B cell (primary cell): ENCODE measurements around the gene TBX2. TPM values are rescaled to one million over a fixed set of nuclear protein-coding genes. Genes with fewer than 3 reads are reported as not detected.

Experiments used
- ATAC-seq: fragments of 200-7000 bp; cut with Tn5 transposase; one replicate; pipeline ENCODE4 v1.10.0; 2021; ENCODE audit warnings: low read depth, mild to moderate bottlenecking, moderate number of reproducible peaks, moderate library complexity
- CTCF ChIA-PET: fragments of 350-600 bp; sonication (Branson Sonifier 250); formaldehyde crosslinking; loops from one replicate; lab custom pipeline; 2021; ENCODE audit warnings: antibody characterized with exemption, inconsistent platforms; lab: Charles Lee
- POLR2A ChIA-PET: fragments of 350-600 bp; sonication (Branson Sonifier 250); formaldehyde crosslinking; loops from one replicate; lab custom pipeline; 2021; ENCODE audit warnings: antibody characterized with exemption; lab: Charles Lee
- DNase-seq: peaks from one replicate; pipeline ENCODE4 v3.0.0; 2013
- H2AFZ ChIP-seq: 2 replicates; pipeline ENCODE4 v1.6.1; 2012; ENCODE audit warnings: mild to moderate bottlenecking, low read depth, low read length; ENCODE audit not compliant: insufficient read depth, poor library complexity, severe bottlenecking
- H3K27ac ChIP-seq, 2 donors: 1 replicate in 1 of 2; 2 replicates in 1 of 2; pipeline ENCODE4 v1.5.1; 2012 to 2013; ENCODE audit warnings: low read length in 2 of 2, mild to moderate bottlenecking in 2 of 2, moderate library complexity in 1 of 2
- H3K27me3 ChIP-seq, 4 experiments: fragments of 200-600 bp in 1 of 4; sonication (generic) in 1 of 4; replicated peaks in 1 of 4; 1 replicate in 2 of 4; 2 replicates in 2 of 4; pipeline versions ENCODE4 v1.6.1 to v1.7.0; 2013 to 2016; ENCODE audit warnings: low read length in 3 of 4, mild to moderate bottlenecking in 2 of 4, mixed read lengths in 1 of 4, moderate library complexity in 1 of 4; ENCODE audit not compliant: insufficient read depth in 4 of 4, control insufficient read depth in 3 of 4; ENCODE audit errors: control extremely low read depth in 1 of 4
- H3K36me3 ChIP-seq, 2 experiments: replicated peaks in 1 of 2; 1 replicate in 1 of 2; 2 replicates in 1 of 2; pipeline versions ENCODE4 v1.6.1 to v1.7.1; 2013; ENCODE audit warnings: low read length in 1 of 2; ENCODE audit not compliant: insufficient read depth in 2 of 2, control insufficient read depth in 1 of 2; ENCODE audit errors: control extremely low read depth in 1 of 2, extremely low read depth in 1 of 2
- H3K4me1 ChIP-seq, 2 donors: fragments of 200-600 bp in 1 of 2; sonication (generic) in 1 of 2; 1 replicate in 1 of 2; 2 replicates in 1 of 2; pipeline versions ENCODE4 v1.5.1 to v1.6.1; 2013 to 2017; ENCODE audit warnings: low read length in 2 of 2; ENCODE audit not compliant: control insufficient read depth in 2 of 2, insufficient read depth in 2 of 2
- H3K4me2 ChIP-seq: replicated peaks from 2 replicates; pipeline ENCODE3; 2012; ENCODE audit warnings: mild to moderate bottlenecking, low read depth, low read length; ENCODE audit not compliant: poor library complexity, severe bottlenecking
- H3K4me3 ChIP-seq, 5 experiments: fragments of 200-600 bp in 1 of 5; sonication (generic) in 1 of 5; 1 replicate in 3 of 5; 2 replicates in 2 of 5; pipeline versions ENCODE4 v1.5.1 to v1.7.0; 2011 to 2016; ENCODE audit warnings: low read length in 4 of 5, mild to moderate bottlenecking in 4 of 5, low read depth in 2 of 5, control low read depth in 1 of 5, moderate library complexity in 1 of 5; ENCODE audit not compliant: insufficient read depth in 1 of 5; ENCODE audit errors: control extremely low read depth in 1 of 5, extremely low read depth in 1 of 5
- H3K79me2 ChIP-seq: fragments of 200-600 bp; sonication (generic); one replicate; pipeline ENCODE4 v1.6.0; 2016; ENCODE audit warnings: low read length; ENCODE audit not compliant: control insufficient read depth, insufficient read depth
- H3K9ac ChIP-seq: fragments of 200-600 bp; sonication (generic); 2 replicates; pipeline ENCODE4 v1.6.1; 2017; ENCODE audit warnings: mild to moderate bottlenecking, low read length, moderate library complexity
- H3K9me3 ChIP-seq, 3 donors: one replicate each; pipeline versions ENCODE4 v1.6.1 to v1.7.1; 2013; ENCODE audit warnings: low read length in 2 of 3; ENCODE audit not compliant: control insufficient read depth in 2 of 3, insufficient read depth in 1 of 3; ENCODE audit errors: control extremely low read depth in 1 of 3
- H4K20me1 ChIP-seq: 2 replicates; pipeline ENCODE4 v1.6.0; 2012; ENCODE audit warnings: mild to moderate bottlenecking, low read length; ENCODE audit not compliant: insufficient read depth, control insufficient read depth, poor library complexity, severe bottlenecking
- H3K27ac Mint-ChIP-seq: one replicate; pipeline ENCODE4 v1.8.0; 2021; ENCODE audit warnings: mixed read lengths
- H3K27me3 Mint-ChIP-seq: one replicate; pipeline ENCODE4 v1.8.0; 2021; ENCODE audit warnings: mixed read lengths
- H3K4me1 Mint-ChIP-seq: one replicate; pipeline ENCODE4 v1.8.0; 2021; ENCODE audit warnings: mixed read lengths
- H3K4me3 Mint-ChIP-seq: one replicate; pipeline ENCODE4 v1.8.0; 2021; ENCODE audit warnings: mixed read lengths
- H3K9me3 Mint-ChIP-seq: one replicate; pipeline ENCODE4 v1.8.0; 2022; ENCODE audit warnings: mixed read lengths; ENCODE audit not compliant: insufficient read depth
- CTCF ChIP-seq: fragments of 200-600 bp; IDR thresholded peaks from one replicate; pipeline ENCODE4 v1.8.0; 2022; ENCODE audit warnings: antibody characterized with exemption, mild to moderate bottlenecking
- EZH2 ChIP-seq: IDR thresholded peaks from 2 replicates; pipeline ENCODE4 v1.6.1; 2012; ENCODE audit warnings: borderline replicate concordance, low read depth, mild to moderate bottlenecking, moderate library complexity, low read length; ENCODE audit not compliant: insufficient read depth, poor library complexity, severe bottlenecking
- WGBS: methylation state at CpG from one replicate; pipeline ENCODE4 v1.1.5; 2013; ENCODE audit warnings: missing lambda C conversion rate; ENCODE audit not compliant: insufficient coverage; 5-methylcytosine and 5-hydroxymethylcytosine counted together
- intact Hi-C: fragments of 100-400 bp; cut with micrococcal nuclease; formaldehyde crosslinking; loops from one replicate; pipeline ENCODE4 v1.10.0; 2022
- polyA plus RNA-seq: library from polyadenylated mRNA; depleted of rRNA; stranded (reverse); fragments of >200 nt; gene quantifications from 2 replicates; pipeline ENCODE4 v1.2.3, GENCODE V29; 2012
- total RNA-seq, 2 donors: library from RNA; stranded (reverse); fragments of 120-200 nt in 1 of 2; gene quantifications; 1 replicate in 1 of 2; 2 replicates in 1 of 2; pipeline versions ENCODE4 v1.2.3 to v1.2.4, GENCODE V29; 2013 to 2022

TBX2 gene
- total and polyA plus RNA-seq, 2 donors (not counting 1 experiment from before 2014, with no cell fraction given), result not detected

DNA sequence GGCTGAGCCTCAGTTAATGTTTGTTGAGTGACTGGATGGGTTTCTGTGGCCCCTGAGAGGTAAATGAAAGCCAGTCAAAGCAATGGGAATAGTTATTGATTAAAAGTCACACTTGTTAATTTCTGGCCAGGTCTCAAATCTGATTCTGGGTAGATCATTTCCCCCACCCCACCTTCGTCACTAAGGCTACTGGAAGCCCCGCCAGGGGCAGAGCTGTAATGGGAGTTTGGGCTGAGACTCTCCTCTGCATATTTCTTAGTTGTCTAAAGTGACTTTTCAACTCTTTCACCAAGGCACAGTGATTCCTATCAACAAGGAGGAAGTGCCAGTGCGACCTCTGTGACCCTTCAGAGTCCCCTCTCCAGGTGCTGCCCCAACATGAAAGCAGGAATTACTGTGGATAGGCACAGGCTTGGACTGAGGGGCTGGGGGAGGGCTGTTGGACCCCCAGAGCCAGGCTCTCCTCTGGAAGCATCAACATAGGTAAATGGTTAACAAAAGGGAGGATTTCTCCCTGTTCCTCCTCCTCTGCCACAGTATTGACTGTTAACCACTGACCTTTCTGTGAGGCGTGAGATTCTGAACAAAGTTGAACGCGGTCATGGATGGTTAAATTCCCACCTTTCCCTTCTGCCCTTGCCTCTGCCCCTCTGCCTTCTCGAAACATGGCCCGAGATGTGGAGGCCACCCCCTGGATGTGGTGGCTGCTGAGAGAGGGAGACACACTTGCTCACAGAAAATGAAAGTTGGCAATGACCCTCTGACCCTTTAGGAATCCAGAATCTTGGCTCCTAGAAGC, 20.8 kb upstream of the TBX2 start:
- DNase-seq, result no peak
- Mint-ChIP-seq H3K27me3 (no peaks in the 10 kb centered on the region), H3K27ac (no peak overlapping the region), H3K9me3 (no peaks in the 10 kb centered on the region), H3K4me1 (peaks cover 5% of the 10 kb centered on the region), H3K4me3 (no peak overlapping the region)
- POLR2A ChIA-PET, result no interaction called here
- WGBS, result no CpG with 5 or more reads among the region's 8 CpGs
- H3K27me3 ChIP-seq, result no peaks in the 10 kb centered on the region
- no peaks in the 10 kb centered on the region for H4K20me1 ChIP-seq
- no peaks in the 10 kb centered on the region for H3K9me3 ChIP-seq
- no peak overlapping the region for H3K27ac ChIP-seq
- no peak for TF ChIP-seq CTCF
- no peak for TF ChIP-seq EZH2
- H3K4me3 ChIP-seq, result no peak overlapping the region
- intact Hi-C loops, result no loop called here
- CTCF ChIA-PET, result no interaction called here
- H3K9ac ChIP-seq, result no peak overlapping the region
- ATAC-seq, result no peak
- H3K4me1 ChIP-seq, result peaks cover 0 to 3% of the 10 kb centered on the region in 2 donors
- no peaks in the 10 kb centered on the region for H3K79me2 ChIP-seq
- H3K4me2 ChIP-seq, result no peak overlapping the region
- no peak overlapping the region for H2AFZ ChIP-seq
- H3K36me3 ChIP-seq, result no peaks in the 10 kb centered on the region

DNA sequence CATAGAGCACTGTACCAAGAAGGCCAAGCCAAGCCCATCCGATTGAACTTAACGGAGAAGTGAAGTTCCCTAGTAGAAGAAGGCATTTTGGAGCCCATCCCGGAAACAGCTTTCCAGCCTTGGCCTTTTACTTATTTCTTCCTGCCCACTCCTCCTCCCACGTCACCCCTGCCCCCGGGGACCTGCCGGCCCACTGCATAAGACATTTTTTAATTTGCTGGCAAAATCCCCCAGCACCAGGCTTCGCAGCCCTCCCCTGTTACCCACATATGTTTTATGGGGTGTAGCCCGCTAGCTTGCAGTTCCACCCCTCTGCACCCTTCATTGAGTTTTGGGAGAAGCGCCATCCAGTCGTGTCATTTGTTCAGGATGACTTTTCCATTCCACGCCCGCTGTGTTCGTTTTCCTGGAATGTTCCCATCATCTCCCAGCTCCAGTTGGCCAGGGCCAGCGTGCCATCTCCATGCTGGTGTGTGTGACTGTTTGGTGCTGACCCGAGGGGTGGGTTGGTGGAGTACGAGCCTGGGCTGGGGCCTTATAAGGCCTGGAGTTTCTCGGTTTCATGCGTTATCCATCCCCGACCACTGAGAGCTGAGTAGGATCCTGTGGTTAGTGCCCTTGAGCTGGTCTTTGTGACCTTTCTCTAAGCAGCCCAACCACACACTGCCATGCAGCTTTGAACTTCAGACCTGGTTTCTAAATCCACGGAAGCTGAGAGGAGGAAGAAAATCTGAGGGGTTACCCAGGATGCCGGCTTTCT, 20.0 kb upstream of the TBX2 start:
- H3K27ac Mint-ChIP-seq, result no peak overlapping the region

More for the DNA sequence above, 20.0 kb upstream of the TBX2 start:
- no peaks in the 10 kb centered on the region for H3K9me3 Mint-ChIP-seq
- Histone ChIP-seq H3K27ac (no peak overlapping the region), H3K4me3 (no peak overlapping the region), H3K27me3 (no peaks in the 10 kb centered on the region), H3K9me3 (no peaks in the 10 kb centered on the region), H4K20me1 (no peaks in the 10 kb centered on the region), H3K79me2 (no peaks in the 10 kb centered on the region), H3K4me1 (no peaks in the 10 kb centered on the region), H3K4me2 (no peak overlapping the region), H2AFZ (no peak overlapping the region), H3K36me3 (no peaks in the 10 kb centered on the region), H3K9ac (no peak overlapping the region)
- ATAC-seq, result no peak
- no peaks in the 10 kb centered on the region for H3K4me1 Mint-ChIP-seq
- no peak for DNase-seq
- 97% methylated on average over 8 of the region's 21 CpGs for WGBS
- TF ChIP-seq CTCF (no peak), EZH2 (no peak)
- no peaks in the 10 kb centered on the region for H3K27me3 Mint-ChIP-seq
- ChIA-PET POLR2A (no interaction called here), CTCF (interaction anchor here (1.1 kb wide), 1 partner anchor 11 kb away, joined by 3 read pairs; no protein-coding TSS in a partner anchor)
- H3K4me3 Mint-ChIP-seq, result no peak overlapping the region
- intact Hi-C loops, result no loop called here
